BJ (cell line): ENCODE measurements around the gene SELP. TPM values are rescaled to one million over a fixed set of nuclear protein-coding genes. Genes with fewer than 3 reads are reported as not detected.

Source experiments
- CTCF ChIA-PET: fragments of 350-600 bp; formaldehyde crosslinking; extraction: SDS; loops from one replicate; lab custom pipeline; 2021; ENCODE audit warnings: antibody characterized with exemption, inconsistent platforms; lab: Yijun Ruan, JAX
- POLR2A ChIA-PET: fragments of 300-600 bp; sonication (Branson Sonifier 250); formaldehyde crosslinking; extraction: SDS; loops from one replicate; lab custom pipeline; 2021; ENCODE audit warnings: antibody characterized with exemption; lab: Charles Lee
- DNase-seq: peaks from one replicate; pipeline ENCODE4 v3.0.0-alpha.2; 2011; ENCODE audit warnings: low read depth
- H3K27me3 ChIP-seq: 2 replicates; pipeline ENCODE4 v1.6.0; 2011; ENCODE audit warnings: low read length; ENCODE audit not compliant: control insufficient read depth, insufficient read depth
- H3K36me3 ChIP-seq: 2 replicates; pipeline ENCODE4 v1.5.1; 2011; ENCODE audit warnings: low read length; ENCODE audit not compliant: control insufficient read depth, insufficient read depth
- H3K4me3 ChIP-seq: 2 replicates; pipeline ENCODE4 v1.5.1; 2011; ENCODE audit warnings: low read depth, mild to moderate bottlenecking, control low read depth, low read length
- polyA plus RNA-seq: library from polyadenylated mRNA; depleted of rRNA; stranded (reverse); fragments of >200 nt; gene quantifications from 2 replicates; pipeline ENCODE4 v1.2.3, GENCODE V29; 2011
- TF ChIP-seq, protein P1 (sequence below): IDR thresholded peaks from 2 replicates; pipeline ENCODE4 v1.5.1; 2011; ENCODE audit warnings: low read depth, mild to moderate bottlenecking, control low read depth, inconsistent platforms, low read length, moderate library complexity; ENCODE audit not compliant: insufficient read depth

The SELP gene
- polyA plus RNA-seq, 1 experiment, result not detected

DNA sequence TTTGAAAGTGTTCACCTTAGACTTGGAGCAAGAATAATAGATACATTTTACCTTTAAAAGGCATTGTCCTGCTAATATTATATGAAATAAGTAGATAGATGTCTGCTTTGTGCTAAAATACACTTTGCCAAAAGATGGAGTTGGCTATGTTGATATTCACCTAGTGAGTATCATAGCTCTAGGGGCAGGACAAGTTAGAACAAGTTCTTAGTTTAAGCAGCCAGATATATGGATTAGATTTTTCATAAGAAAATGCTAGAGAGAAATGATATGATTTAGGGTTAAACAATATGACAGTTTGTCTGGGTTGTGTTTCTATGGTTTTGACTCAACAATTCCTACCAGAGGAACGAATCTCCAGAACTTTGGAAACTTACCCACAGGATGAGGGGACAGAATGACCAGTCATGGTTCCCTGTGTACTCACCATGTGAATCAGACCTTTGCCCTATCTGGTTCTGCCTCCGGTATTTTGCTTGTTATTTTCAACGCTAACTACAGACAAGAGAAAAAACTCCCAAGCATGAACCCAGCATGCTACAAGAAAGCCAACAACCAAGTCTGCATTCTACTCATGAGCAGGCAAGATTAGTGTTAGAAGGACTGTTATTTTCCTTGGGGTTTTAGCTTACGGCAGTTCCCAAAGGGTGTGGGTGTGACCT lies 45.3 kb downstream of the SELP start:
- ChIA-PET POLR2A (no interaction called here), CTCF (no interaction called here)
- no peaks in the 10 kb centered on the region for H3K36me3 ChIP-seq
- H3K27me3 ChIP-seq, result peaks cover 2% of the 10 kb centered on the region; the same call in 1 of the 2 replicates
- TF ChIP-seq, protein P1, sequence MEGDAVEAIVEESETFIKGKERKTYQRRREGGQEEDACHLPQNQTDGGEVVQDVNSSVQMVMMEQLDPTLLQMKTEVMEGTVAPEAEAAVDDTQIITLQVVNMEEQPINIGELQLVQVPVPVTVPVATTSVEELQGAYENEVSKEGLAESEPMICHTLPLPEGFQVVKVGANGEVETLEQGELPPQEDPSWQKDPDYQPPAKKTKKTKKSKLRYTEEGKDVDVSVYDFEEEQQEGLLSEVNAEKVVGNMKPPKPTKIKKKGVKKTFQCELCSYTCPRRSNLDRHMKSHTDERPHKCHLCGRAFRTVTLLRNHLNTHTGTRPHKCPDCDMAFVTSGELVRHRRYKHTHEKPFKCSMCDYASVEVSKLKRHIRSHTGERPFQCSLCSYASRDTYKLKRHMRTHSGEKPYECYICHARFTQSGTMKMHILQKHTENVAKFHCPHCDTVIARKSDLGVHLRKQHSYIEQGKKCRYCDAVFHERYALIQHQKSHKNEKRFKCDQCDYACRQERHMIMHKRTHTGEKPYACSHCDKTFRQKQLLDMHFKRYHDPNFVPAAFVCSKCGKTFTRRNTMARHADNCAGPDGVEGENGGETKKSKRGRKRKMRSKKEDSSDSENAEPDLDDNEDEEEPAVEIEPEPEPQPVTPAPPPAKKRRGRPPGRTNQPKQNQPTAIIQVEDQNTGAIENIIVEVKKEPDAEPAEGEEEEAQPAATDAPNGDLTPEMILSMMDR, result no peak
- DNase-seq, result no peak
- no peak overlapping the region for H3K4me3 ChIP-seq

DNA sequence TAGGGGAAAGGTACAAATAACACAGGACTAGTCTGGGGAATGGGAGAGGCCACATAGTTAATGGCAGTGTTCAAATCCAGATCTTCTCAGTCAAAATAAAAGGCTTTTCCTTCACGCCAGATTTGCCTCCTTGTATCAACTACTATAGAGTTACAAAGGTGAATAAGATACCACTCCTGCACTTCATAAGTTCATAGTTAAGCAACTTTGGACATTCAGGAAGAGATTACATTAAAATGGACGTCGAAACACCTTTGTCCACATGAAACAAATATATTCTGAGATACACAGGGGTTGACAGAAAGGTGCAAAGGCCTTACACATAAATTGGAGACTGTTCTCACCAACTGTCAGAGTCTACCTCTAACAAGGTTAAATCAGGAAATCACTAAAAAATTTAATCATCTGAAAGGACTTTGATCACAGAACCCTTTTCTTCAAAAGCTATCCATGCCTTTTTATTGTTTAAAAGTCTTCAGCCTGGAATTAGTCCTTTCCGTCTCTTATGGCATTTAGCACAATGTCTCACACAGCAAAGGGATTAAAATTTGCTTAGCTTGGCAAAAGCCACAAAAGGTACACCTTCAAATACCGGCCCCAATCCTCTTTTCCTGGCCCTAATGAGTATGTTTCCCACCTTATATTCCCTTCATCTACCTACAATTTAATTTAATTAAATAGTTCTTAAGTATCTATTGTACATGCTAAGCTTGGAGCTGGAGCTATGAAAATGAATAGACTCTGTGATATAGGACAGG lies 51.8 kb downstream of the SELP start:
- TF ChIP-seq, protein P1, result no peak
- Histone ChIP-seq H3K4me3 (no peak overlapping the region), H3K27me3 (no peaks in the 10 kb centered on the region; the same call in 1 of the 2 replicates), H3K36me3 (no peaks in the 10 kb centered on the region)
- POLR2A ChIA-PET, result no interaction called here
- CTCF ChIA-PET, result interaction anchor here (1.3 kb wide), 1 partner anchor 8 kb away, joined by 3 read pairs; no protein-coding TSS in a partner anchor
- DNase-seq, result no peak

GRCh38 chr1:169576935-169577331 lies 53.0 kb downstream of the SELP start:
- H3K4me3 ChIP-seq, result no peak overlapping the region
- DNase-seq, result no peak
- TF ChIP-seq, protein P1, result no peak
- ChIA-PET POLR2A (no interaction called here), CTCF (no interaction called here)
- H3K27me3 ChIP-seq, result no peaks in the 10 kb centered on the region; the same call in 1 of the 2 replicates
- no peaks in the 10 kb centered on the region for H3K36me3 ChIP-seq

- Histone ChIP-seq H3K4me3 (no peak overlapping the region), H3K27me3 (no peaks in the 10 kb centered on the region; the same call in 1 of the 2 replicates), H3K36me3 (no peaks in the 10 kb centered on the region)
- DNase-seq, result no peak
- POLR2A ChIA-PET, result no interaction called here
- CTCF ChIA-PET, result no interaction called here
- TF ChIP-seq, protein P1, result no peak
Observed at GRCh38 chr1:169576241-169576934, 53.5 kb downstream of the SELP start.

GRCh38 chr1:169574336-169574735 lies 55.6 kb downstream of the SELP start:
- TF ChIP-seq, protein P1, result no peak
- CTCF ChIA-PET, result no interaction called here
- no peaks in the 10 kb centered on the region for H3K36me3 ChIP-seq
- POLR2A ChIA-PET, result no interaction called here
- no peak overlapping the region for H3K4me3 ChIP-seq
- DNase-seq, result no peak
- H3K27me3 ChIP-seq, result no peaks in the 10 kb centered on the region; the same call in 1 of the 2 replicates
